Vein endothelial cell (primary cell): ENCODE data around the gene ZNF792. TPM values are rescaled to one million over a fixed set of nuclear protein-coding genes. Genes with fewer than 3 reads are reported as not detected.

Experiments
- total RNA-seq: library from RNA; depleted of rRNA; stranded (reverse); fragments of >200 nt; gene quantifications from 2 replicates; pipeline ENCODE4 v1.2.3, GENCODE V29; 2012

Gene ZNF792
- total RNA-seq, result 40.2 and 51.6 TPM in 2 replicates

GRCh38 chr19:34963573-34964406 is at the start of gene ZNF792:
Gene ZNF792, minus strand, starts transcription at chr19:34964229. Its CDS starts 567 bp downstream, at chr19:34963662.

GRCh38 chr19:34999498-35000337 is 35.7 kb upstream of the ZNF792 start, which contains the start of gene GRAMD1A:
Gene GRAMD1A, plus strand, starts transcription at chr19:35000323. Its CDS starts 156 bp downstream, at chr19:35000479.

GRCh38 chr19:34926685-34927375 is 37.2 kb downstream of the ZNF792 start, which contains the start of gene ZNF30:
Gene ZNF30, plus strand, starts transcription at chr19:34926903. Its CDS starts 3,045 bp downstream, at chr19:34929948.

Other genes starting within 250 kb of the ZNF792 start
- gene ZNF181, start 230.0 kb downstream of the ZNF792 start, total RNA-seq, result 9.8 and 15.1 TPM in 2 replicates
- 5.9 and 7.5 TPM in 2 replicates for gene ZNF599, start 191.0 kb downstream of the ZNF792 start, total RNA-seq
- 3.9 and 5.1 TPM in 2 replicates for gene ZNF30, start 37.3 kb downstream of the ZNF792 start, total RNA-seq
- 50.8 and 76.4 TPM in 2 replicates for gene GRAMD1A, start 36.1 kb upstream of the ZNF792 start, total RNA-seq
- 9.5 and 10.3 TPM in 2 replicates for gene SCN1B, start 66.2 kb upstream of the ZNF792 start, total RNA-seq
- gene HPN, start 77.5 kb upstream of the ZNF792 start, total RNA-seq, result not detected in 2 replicates
- gene FXYD3, start 151.6 kb upstream of the ZNF792 start, total RNA-seq, result not detected in 2 replicates
- 0.10 TPM in 1 of 2 replicates, not detected in the other for gene LGI4, start 170.8 kb upstream of the ZNF792 start, total RNA-seq
- 0.65 TPM in 1 of 2 replicates, not detected in the other for gene FXYD1, start 174.6 kb upstream of the ZNF792 start, total RNA-seq
- gene FXYD7, start 179.0 kb upstream of the ZNF792 start, total RNA-seq, result not detected in 2 replicates
- gene FXYD5, start 190.5 kb upstream of the ZNF792 start, total RNA-seq, result 54.5 and 62.1 TPM in 2 replicates